AG04450 (cell line): ENCODE data around the gene OR4D5. TPM values are rescaled to one million over a fixed set of nuclear protein-coding genes. Genes with fewer than 3 reads are reported as not detected.

ENCODE experiments used
- CTCF ChIA-PET: fragments of 300-600, 350-600 bp; formaldehyde crosslinking; extraction: SDS; loops from one replicate; lab custom pipeline; 2022; ENCODE audit warnings: antibody characterized with exemption, inconsistent platforms; lab: Charles Lee
- POLR2A ChIA-PET: fragments of 350-600 bp; formaldehyde crosslinking; extraction: SDS; loops from one replicate; lab custom pipeline; 2021; ENCODE audit warnings: antibody characterized with exemption, inconsistent platforms; lab: Yijun Ruan, JAX
- DNase-seq: peaks from one replicate; pipeline ENCODE4 v3.0.0-alpha.2; 2011; ENCODE audit warnings: low read depth, low spot score
- H3K27ac ChIP-seq: one replicate; pipeline ENCODE4 v1.5.1; 2012; ENCODE audit warnings: low read depth, low read length, control low read depth
- H3K27me3 ChIP-seq: one replicate; pipeline ENCODE4 v1.6.0; 2012; ENCODE audit warnings: low read length; ENCODE audit not compliant: control insufficient read depth, insufficient read depth
- H3K4me3 ChIP-seq: 2 replicates; pipeline ENCODE4 v1.5.1; 2011; ENCODE audit warnings: mild to moderate bottlenecking, low read depth, low read length, control low read depth
- H3K9me3 ChIP-seq: 2 replicates; pipeline ENCODE4 v1.5.1; 2012; ENCODE audit warnings: low read length; ENCODE audit not compliant: control insufficient read depth, insufficient read depth
- polyA minus RNA-seq: library from RNA; depleted of rRNA, polyadenylated mRNA; stranded (reverse); fragments of >200 nt; gene quantifications from 2 replicates; pipeline ENCODE4 v1.2.3, GENCODE V29; 2011; rRNA and poly(A)+ RNA removed
- polyA plus RNA-seq: library from polyadenylated mRNA; depleted of rRNA; stranded (reverse); fragments of >200 nt; gene quantifications from 2 replicates; pipeline ENCODE4 v1.2.3, GENCODE V29; 2011; rRNA removed
- TF ChIP-seq, protein P1 (sequence below): IDR thresholded peaks from 2 replicates; pipeline ENCODE4 v1.5.1; 2011; ENCODE audit warnings: low read depth, low read length, control low read depth, inconsistent platforms

The OR4D5 gene
- polyA plus RNA-seq (not detected in 2 replicates), polyA minus RNA-seq (not detected in 2 replicates)

GRCh38 chr11:123939317-123939716, at the start of gene OR4D5:
Gene OR4D5 (plus strand): TSS chr11:123939617. CDS start chr11:123939617, 0 bp downstream.
- H3K9me3 ChIP-seq, result peaks cover 4% of the 10 kb centered on the region; the same call in 1 of the 2 replicates
- H3K27me3 ChIP-seq, result no peaks in the 10 kb centered on the region
- TF ChIP-seq, protein P1, sequence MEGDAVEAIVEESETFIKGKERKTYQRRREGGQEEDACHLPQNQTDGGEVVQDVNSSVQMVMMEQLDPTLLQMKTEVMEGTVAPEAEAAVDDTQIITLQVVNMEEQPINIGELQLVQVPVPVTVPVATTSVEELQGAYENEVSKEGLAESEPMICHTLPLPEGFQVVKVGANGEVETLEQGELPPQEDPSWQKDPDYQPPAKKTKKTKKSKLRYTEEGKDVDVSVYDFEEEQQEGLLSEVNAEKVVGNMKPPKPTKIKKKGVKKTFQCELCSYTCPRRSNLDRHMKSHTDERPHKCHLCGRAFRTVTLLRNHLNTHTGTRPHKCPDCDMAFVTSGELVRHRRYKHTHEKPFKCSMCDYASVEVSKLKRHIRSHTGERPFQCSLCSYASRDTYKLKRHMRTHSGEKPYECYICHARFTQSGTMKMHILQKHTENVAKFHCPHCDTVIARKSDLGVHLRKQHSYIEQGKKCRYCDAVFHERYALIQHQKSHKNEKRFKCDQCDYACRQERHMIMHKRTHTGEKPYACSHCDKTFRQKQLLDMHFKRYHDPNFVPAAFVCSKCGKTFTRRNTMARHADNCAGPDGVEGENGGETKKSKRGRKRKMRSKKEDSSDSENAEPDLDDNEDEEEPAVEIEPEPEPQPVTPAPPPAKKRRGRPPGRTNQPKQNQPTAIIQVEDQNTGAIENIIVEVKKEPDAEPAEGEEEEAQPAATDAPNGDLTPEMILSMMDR, result no peak
- POLR2A ChIA-PET, result no interaction called here
- CTCF ChIA-PET, result no interaction called here
- no peak within 1 kb of the TSS for H3K27ac ChIP-seq
- DNase-seq, result no peak
- no peak within 1 kb of the TSS for H3K4me3 ChIP-seq

GRCh38 chr11:123892031-123892430, 47.4 kb upstream of the OR4D5 start:
- Histone ChIP-seq H3K27me3 (no peaks in the 10 kb centered on the region), H3K9me3 (no peaks in the 10 kb centered on the region), H3K4me3 (no peak overlapping the region), H3K27ac (no peak overlapping the region)
- no peak for DNase-seq
- ChIA-PET POLR2A (no interaction called here), CTCF (no interaction called here)
- TF ChIP-seq, protein P1, result no peak

GRCh38 chr11:123899792-123900191, 39.6 kb upstream of the OR4D5 start:
- DNase-seq, result no peak
- no peak overlapping the region for H3K4me3 ChIP-seq
- ChIA-PET CTCF (no interaction called here), POLR2A (no interaction called here)
- H3K27ac ChIP-seq, result no peak overlapping the region
- TF ChIP-seq, protein P1, result no peak
- peaks cover 2% of the 10 kb centered on the region for H3K27me3 ChIP-seq
- no peaks in the 10 kb centered on the region for H3K9me3 ChIP-seq

DNA sequence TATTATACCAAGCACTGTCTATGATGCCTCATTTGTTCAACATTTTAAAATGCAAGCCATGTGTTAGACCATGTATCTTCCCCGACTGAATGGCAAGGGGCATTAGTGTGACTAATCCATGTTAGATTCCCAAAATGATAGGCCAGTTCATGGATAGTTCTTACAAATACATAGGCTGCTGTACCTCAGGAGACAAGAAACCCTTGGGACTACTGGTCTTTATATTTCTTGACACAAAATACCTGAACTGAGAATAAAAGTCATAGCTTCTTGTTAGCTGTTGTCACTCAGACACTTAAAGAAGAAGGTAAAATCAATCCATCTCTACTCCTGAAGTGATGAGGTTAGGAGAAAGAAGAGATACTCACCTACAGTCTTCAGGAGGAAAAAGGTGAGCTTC, 37.5 kb upstream of the OR4D5 start, which contains the start of gene OR8D4:
Gene OR8D4 (plus strand): TSS at position 301 of the 400 bp plus-strand sequence. CDS start 4,265 bp downstream, outside the sequence.
- POLR2A ChIA-PET, result no interaction called here
- H3K27me3 ChIP-seq, result peaks cover 2% of the 10 kb centered on the region
- CTCF ChIA-PET, result no interaction called here
- H3K27ac ChIP-seq, result no peak within 1 kb of the TSS
- no peak for DNase-seq
- TF ChIP-seq, protein P1, result no peak
- no peaks in the 10 kb centered on the region for H3K9me3 ChIP-seq
- no peak within 1 kb of the TSS for H3K4me3 ChIP-seq

- TF ChIP-seq, protein P1, result no peak
- H3K27ac ChIP-seq, result no peak overlapping the region
- H3K4me3 ChIP-seq, result no peak overlapping the region
- H3K9me3 ChIP-seq, result no peaks in the 10 kb centered on the region
- CTCF ChIA-PET, result no interaction called here
- POLR2A ChIA-PET, result no interaction called here
- peaks cover 2% of the 10 kb centered on the region for H3K27me3 ChIP-seq
- DNase-seq, result no peak
Measured at GRCh38 chr11:123903932-123904331, 35.5 kb upstream of the OR4D5 start.
